A549 (cell line): ENCODE results near the gene NOX3. TPM values are rescaled to one million over a fixed set of nuclear protein-coding genes. Genes with fewer than 3 reads are reported as not detected.

Experiments used
- ATAC-seq, 2 experiments: fragments of 200-7000 bp in 1 of 2; fragments of >200 bp in 1 of 2; cut with Nextera tagmentation in 1 of 2; cut with Tn5 transposase in 1 of 2; 3 replicates each; pipeline versions ENCODE4 v1.8.0 to v1.9.1; 2018 to 2020; ENCODE audit warnings: mild to moderate bottlenecking in 1 of 2, moderate library complexity in 1 of 2
- CTCF ChIA-PET: fragments of 300-600 bp; sonication (Branson Sonifier 250); formaldehyde crosslinking; extraction: SDS; loops from one replicate; lab custom pipeline; 2021; ENCODE audit warnings: antibody characterized with exemption, inconsistent platforms; lab: Yijun Ruan, JAX
- POLR2A ChIA-PET: fragments of 350-600 bp; formaldehyde crosslinking; extraction: SDS; loops from one replicate; lab custom pipeline; 2021; ENCODE audit warnings: antibody characterized with exemption, inconsistent platforms; lab: Yijun Ruan, JAX
- DNase-seq, 2 experiments: peaks; one replicate each; pipeline versions ENCODE4 v3.0.0 to v3.0.0-alpha.2; 2011 to 2016; ENCODE audit warnings: low read depth in 1 of 2, low spot score in 1 of 2
- FAIRE-seq: peaks from 2 replicates; lab custom pipeline; 2011; peaks lifted over from hg19 to GRCh38; lab: Jason Lieb, UNC
- H3K27ac ChIP-seq, 2 experiments: fragments of >200 bp; sonication (Bioruptor Twin); formaldehyde crosslinking; 3 replicates each; pipeline ENCODE4 v1.5.1; 2016 to 2017
- H3K4me1 ChIP-seq: fragments of >200 bp; sonication (Bioruptor Twin); formaldehyde crosslinking; 3 replicates; pipeline ENCODE4 v1.6.1; 2016
- H3K4me2 ChIP-seq: fragments of >200 bp; sonication (Bioruptor Twin); formaldehyde crosslinking; 3 replicates; pipeline ENCODE4 v1.6.1; 2016
- H3K4me3 ChIP-seq: fragments of >200 bp; sonication (Bioruptor Twin); formaldehyde crosslinking; 3 replicates; pipeline ENCODE4 v1.5.1; 2016
- H3K9me3 ChIP-seq: fragments of >200 bp; sonication (Bioruptor Twin); formaldehyde crosslinking; 3 replicates; pipeline ENCODE4 v1.6.1; 2016
- BHLHE40 ChIP-seq: IDR thresholded peaks from 2 replicates; pipeline ENCODE4 v1.6.1; 2012; ENCODE audit warnings: low read depth, low read length, inconsistent platforms
- CBX8 ChIP-seq: fragments of 200-600 bp; sonication (generic); IDR thresholded peaks from 2 replicates; pipeline ENCODE4 v1.6.1; 2016
- CHD4 ChIP-seq: fragments of 200-600 bp; sonication (generic); IDR thresholded peaks from 2 replicates; pipeline ENCODE4 v1.6.1; 2016; ENCODE audit warnings: antibody characterized with exemption, mild to moderate bottlenecking, borderline replicate concordance
- CTCF ChIP-seq: fragments of >200 bp; sonication (Bioruptor Twin); formaldehyde crosslinking; IDR thresholded peaks from 3 replicates; pipeline ENCODE4 v1.5.1; 2016
- E2F6 ChIP-seq: IDR thresholded peaks from 2 replicates; pipeline ENCODE4 v1.6.1; 2012; ENCODE audit warnings: low read depth, borderline replicate concordance
- EHF ChIP-seq: fragments of 250-450 bp; sonication (Bioruptor Pico); IDR thresholded peaks from 2 replicates; pipeline ENCODE4 v1.5.0; 2020; ENCODE audit warnings: mild to moderate bottlenecking
- EP300 ChIP-seq, 2 experiments: fragments of >200 bp; sonication (Bioruptor Twin); formaldehyde crosslinking; IDR thresholded peaks; 2 replicates in 1 of 2; 3 replicates in 1 of 2; pipeline ENCODE4 v1.6.1; 2016 to 2017
- FOSB ChIP-seq: fragments of 250-450 bp; sonication (Bioruptor Pico); IDR thresholded peaks from 2 replicates; pipeline ENCODE4 v1.5.0; 2020; ENCODE audit warnings: mild to moderate bottlenecking, moderate library complexity
- FOSL2 ChIP-seq, 2 experiments: fragments of 450-650 bp in 1 of 2; fragments of >200 bp in 1 of 2; sonication (Bioruptor Twin) in 1 of 2; formaldehyde crosslinking; IDR thresholded peaks; 2 replicates each; pipeline versions ENCODE4 v1.5.0 to v1.6.1; 2016 to 2020; ENCODE audit warnings: mild to moderate bottlenecking in 1 of 2, moderate library complexity in 1 of 2
- GATA3 ChIP-seq: IDR thresholded peaks from 2 replicates; pipeline ENCODE4 v1.6.1; 2012; ENCODE audit warnings: borderline replicate concordance
- HDAC2 ChIP-seq: fragments of 200-600 bp; sonication (generic); IDR thresholded peaks from 2 replicates; pipeline ENCODE4 v1.6.1; 2016
- HMGXB4 ChIP-seq: fragments of 250-450 bp; sonication (Bioruptor Pico); IDR thresholded peaks from 2 replicates; pipeline ENCODE4 v1.5.0; 2021; ENCODE audit warnings: mild to moderate bottlenecking, moderate library complexity, borderline replicate concordance
- HOXB13 ChIP-seq: fragments of 250-450 bp; sonication (Bioruptor Pico); IDR thresholded peaks from 2 replicates; pipeline ENCODE4 v1.5.0; 2020; ENCODE audit warnings: low read depth, mild to moderate bottlenecking, moderate library complexity
- JUNB ChIP-seq: fragments of >200 bp; sonication (Bioruptor Twin); formaldehyde crosslinking; IDR thresholded peaks from 2 replicates; pipeline ENCODE4 v1.6.1; 2016
- KDM5A ChIP-seq: fragments of 200-600 bp; sonication (generic); IDR thresholded peaks from 2 replicates; pipeline ENCODE4 v1.6.1; 2016; ENCODE audit warnings: antibody characterized with exemption, mild to moderate bottlenecking
- MAFK ChIP-seq: fragments of 450-650 bp; IDR thresholded peaks from 2 replicates; pipeline ENCODE4 v1.6.1; 2014; ENCODE audit not compliant: partially characterized antibody
- POLR2AphosphoS2 ChIP-seq: conservative IDR thresholded peaks from 2 replicates; pipeline ENCODE4 v1.6.1; 2012; ENCODE audit warnings: low read length, improper control_type of control experiment, inconsistent platforms
- RARB ChIP-seq: fragments of 250-450 bp; sonication (Bioruptor Pico); IDR thresholded peaks from 2 replicates; pipeline ENCODE4 v1.8.0; 2021; ENCODE audit warnings: mild to moderate bottlenecking, moderate library complexity
- RFX5 ChIP-seq: fragments of 450-650 bp; IDR thresholded peaks from 2 replicates; pipeline ENCODE4 v1.7.1; 2014; ENCODE audit warnings: antibody characterized with exemption, mild to moderate bottlenecking, moderate library complexity
- RNF2 ChIP-seq: fragments of 200-600 bp; sonication (generic); IDR thresholded peaks from 2 replicates; pipeline ENCODE4 v1.6.1; 2016; ENCODE audit warnings: low read depth, mild to moderate bottlenecking, antibody characterized with exemption, moderate library complexity, borderline replicate concordance
- TFCP2L1 ChIP-seq: fragments of 250-450 bp; sonication (Bioruptor Pico); IDR thresholded peaks from 2 replicates; pipeline ENCODE4 v1.5.0; 2021; ENCODE audit warnings: mild to moderate bottlenecking
- ZFP36 ChIP-seq: fragments of 450-650 bp; IDR thresholded peaks from 2 replicates; pipeline ENCODE4 v1.6.1; 2014; ENCODE audit warnings: borderline replicate concordance; ENCODE audit not compliant: partially characterized antibody
- WGBS: methylation state at CpG from one replicate; pipeline ENCODE4 v1.1.6; 2017; ENCODE audit errors: missing lambda C conversion rate; 5-methylcytosine and 5-hydroxymethylcytosine counted together
- polyA plus RNA-seq, 4 experiments: library from polyadenylated mRNA; depleted of rRNA in 3 of 4; stranded (reverse); fragments of >200 nt; fragmentation: RNase III in 1 of 4; extraction: RNeasy Plus Mini Kit Qiagen cat#74134 plus additional on column Dnase treatment in 1 of 4; gene quantifications; 2 replicates in 3 of 4; 3 replicates in 1 of 4; pipeline ENCODE4 v1.2.3, GENCODE V29; 2011 to 2017
- TF ChIP-seq, protein P1 (sequence below): fragments of >200 bp; sonication (Bioruptor Twin); formaldehyde crosslinking; IDR thresholded peaks from 2 replicates; pipeline ENCODE4 v1.6.1; 2016
- TF ChIP-seq, protein P2 (sequence below): IDR thresholded peaks from 2 replicates; pipeline ENCODE4 v1.6.1; 2012

The NOX3 gene
- polyA plus RNA-seq, 2 of the 4 experiments (the other 2 are of a cell fraction), result not detected

- WGBS, result 84% methylated on average over 15 of the region's 15 CpGs
- ATAC-seq (no peak), DNase-seq (no peak), FAIRE-seq (no peak)
- CTCF ChIA-PET, result no interaction called here
- H3K4me1 ChIP-seq, result peaks cover 7% of the 10 kb centered on the region; the same call in 1 of the 3 replicates
- H3K4me3 ChIP-seq, result no peak overlapping the region
- H3K9me3 ChIP-seq, result no peaks in the 10 kb centered on the region
- TF ChIP-seq CHD4, result no peak
- no peak for TF ChIP-seq HDAC2
- TF ChIP-seq RNF2, result no peak
- TF ChIP-seq FOSB, result no peak
- POLR2A ChIA-PET, result no interaction called here
- H3K4me2 ChIP-seq, result no peak overlapping the region
- no peak overlapping the region for H3K27ac ChIP-seq
These were observed 71.2 kb downstream of the NOX3 start for GRCh38 chr6:155384321-155384952.

DNA sequence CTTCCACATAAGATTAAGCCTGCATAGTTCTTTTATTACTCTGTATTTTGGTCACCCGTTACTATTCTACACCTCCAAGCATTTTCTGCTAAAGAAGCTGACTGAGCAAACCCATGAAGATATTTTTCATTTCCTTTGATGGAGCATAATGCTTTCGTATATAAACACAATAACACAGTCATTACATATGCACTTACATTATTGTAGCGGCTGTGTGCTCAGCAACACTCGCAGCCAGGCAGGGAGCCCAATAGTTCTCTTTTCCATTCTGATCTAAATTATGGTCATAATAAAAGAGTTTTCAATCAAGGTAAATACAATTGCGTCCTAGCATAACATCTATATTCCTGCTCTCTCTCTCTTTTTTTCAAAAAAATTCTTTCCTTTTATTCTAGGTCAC, 71.7 kb downstream of the NOX3 start:
- no peak for FAIRE-seq
- CTCF ChIA-PET, result no interaction called here

DNA sequence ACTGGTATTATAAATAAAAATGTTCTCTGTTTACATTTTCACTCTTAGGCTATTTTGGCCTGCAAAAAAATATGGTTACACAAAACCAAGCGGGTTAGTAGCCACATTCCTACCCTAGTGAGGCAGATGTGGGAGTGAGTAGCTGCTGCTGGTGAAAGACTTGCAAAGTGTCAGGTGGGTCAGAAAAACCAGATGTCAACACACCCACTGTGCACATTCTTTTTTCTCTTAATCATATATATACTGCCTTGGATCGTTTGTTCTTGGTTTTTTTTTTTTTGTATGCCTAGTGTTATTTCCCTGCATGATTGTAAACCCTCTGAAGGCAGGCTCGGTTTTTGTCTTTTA, 73.3 kb downstream of the NOX3 start:
- peaks cover 10% of the 10 kb centered on the region; the same call in 2 of the 3 replicates for H3K4me1 ChIP-seq
- TF ChIP-seq ZFP36 (no peak), HMGXB4 (CRISPR knock-in tag) (no peak), E2F6 (no peak), GATA3 (no peak), FOSB (no peak), CBX8 (no peak), JUNB (no peak), RARB (CRISPR knock-in tag) (no peak), HOXB13 (no peak), EHF (CRISPR knock-in tag) (no peak), MAFK (no peak), KDM5A (no peak), BHLHE40 (no peak), TFCP2L1 (CRISPR knock-in tag) (no peak), RFX5 (no peak), EP300 (IDR thresholded peaks at IDR 0.05) (no peak), POLR2AphosphoS2 (no peak), CTCF (no peak)
- TF ChIP-seq, protein P1, sequence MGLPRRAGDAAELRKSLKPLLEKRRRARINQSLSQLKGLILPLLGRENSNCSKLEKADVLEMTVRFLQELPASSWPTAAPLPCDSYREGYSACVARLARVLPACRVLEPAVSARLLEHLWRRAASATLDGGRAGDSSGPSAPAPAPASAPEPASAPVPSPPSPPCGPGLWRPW, result no peak
- TF ChIP-seq, protein P2, sequence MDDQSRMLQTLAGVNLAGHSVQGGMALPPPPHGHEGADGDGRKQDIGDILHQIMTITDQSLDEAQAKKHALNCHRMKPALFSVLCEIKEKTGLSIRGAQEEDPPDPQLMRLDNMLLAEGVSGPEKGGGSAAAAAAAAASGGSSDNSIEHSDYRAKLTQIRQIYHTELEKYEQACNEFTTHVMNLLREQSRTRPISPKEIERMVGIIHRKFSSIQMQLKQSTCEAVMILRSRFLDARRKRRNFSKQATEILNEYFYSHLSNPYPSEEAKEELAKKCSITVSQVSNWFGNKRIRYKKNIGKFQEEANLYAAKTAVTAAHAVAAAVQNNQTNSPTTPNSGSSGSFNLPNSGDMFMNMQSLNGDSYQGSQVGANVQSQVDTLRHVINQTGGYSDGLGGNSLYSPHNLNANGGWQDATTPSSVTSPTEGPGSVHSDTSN, result no peak
- H3K4me3 ChIP-seq, result no peak overlapping the region
- no peak overlapping the region for H3K27ac ChIP-seq
- 53% methylated on average over 3 of the region's 3 CpGs for WGBS
- FAIRE-seq (no peak), ATAC-seq (no peak), DNase-seq (no peak)
- no peak overlapping the region for H3K4me2 ChIP-seq
- CTCF ChIA-PET, result no interaction called here
- POLR2A ChIA-PET, result no interaction called here
- no peaks in the 10 kb centered on the region for H3K9me3 ChIP-seq

More for the DNA sequence above, 71.7 kb downstream of the NOX3 start:
- no peak for ATAC-seq
- POLR2A ChIA-PET, result no interaction called here
- Histone ChIP-seq H3K27ac (no peak overlapping the region), H3K4me1 (peaks cover 7% of the 10 kb centered on the region; the same call in 1 of the 3 replicates), H3K9me3 (no peaks in the 10 kb centered on the region), H3K4me3 (no peak overlapping the region), H3K4me2 (no peak overlapping the region)
- WGBS, result 89% methylated on average over 5 of the region's 5 CpGs
- no peak for DNase-seq
- TF ChIP-seq FOSL2 (IDR thresholded peaks at IDR 0.05) (no peak), FOSL2 (CRISPR knock-in tag; IDR thresholded peaks at IDR 0.05) (no peak)
